Activated effector memory CD4-positive, alpha-beta T cell treated with Interleukin-2 at 50 U/mL for 16 hours (primary cell): ENCODE results near the gene PCDHB12.
"Not testable (repeated sequence)": the region's sequence is repeated elsewhere in the genome, so short reads cannot be mapped to it uniquely, and the experiment has no call there.

Experiments used
- DNase-seq: peaks from one replicate; pipeline ENCODE4 v3.0.0-alpha.2; 2020

PCDHB12 gene

GRCh38 chr5:141210849-141211248 is 2.3 kb downstream of the PCDHB12 start:
- not testable (repeated sequence) for DNase-seq

DNA sequence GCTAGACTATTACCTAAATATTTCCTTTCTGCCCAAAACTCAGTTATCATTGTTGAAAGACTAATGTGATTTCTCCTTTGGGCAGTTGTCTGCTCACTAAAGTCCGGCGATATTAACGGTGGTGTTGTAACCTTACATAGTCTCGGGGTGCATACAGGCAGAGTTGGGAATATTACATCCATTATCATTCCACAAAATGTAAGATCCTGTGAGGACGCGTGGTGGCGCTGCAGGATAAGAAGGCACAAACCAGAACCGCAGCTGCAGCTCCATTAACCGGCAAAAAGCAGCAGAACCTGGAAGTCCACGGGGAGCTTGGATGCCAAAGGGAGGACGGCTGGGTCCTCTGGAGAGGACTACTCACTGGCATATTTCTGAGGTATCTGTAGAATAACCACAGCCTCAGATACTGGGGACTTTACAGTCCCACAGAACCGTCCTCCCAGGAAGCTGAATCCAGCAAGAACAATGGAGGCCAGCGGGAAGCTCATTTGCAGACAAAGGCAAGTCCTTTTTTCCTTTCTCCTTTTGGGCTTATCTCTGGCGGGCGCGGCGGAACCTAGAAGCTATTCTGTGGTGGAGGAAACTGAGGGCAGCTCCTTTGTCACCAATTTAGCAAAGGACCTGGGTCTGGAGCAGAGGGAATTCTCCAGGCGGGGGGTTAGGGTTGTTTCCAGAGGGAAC is 5.3 kb downstream of the PCDHB12 start, which contains the start of gene PCDHB13:
TSS of gene PCDHB13 (plus strand) at position 264 of the 684 bp plus-strand sequence. CDS start at position 469, 205 bp downstream.
- not testable (repeated sequence) for DNase-seq

DNA sequence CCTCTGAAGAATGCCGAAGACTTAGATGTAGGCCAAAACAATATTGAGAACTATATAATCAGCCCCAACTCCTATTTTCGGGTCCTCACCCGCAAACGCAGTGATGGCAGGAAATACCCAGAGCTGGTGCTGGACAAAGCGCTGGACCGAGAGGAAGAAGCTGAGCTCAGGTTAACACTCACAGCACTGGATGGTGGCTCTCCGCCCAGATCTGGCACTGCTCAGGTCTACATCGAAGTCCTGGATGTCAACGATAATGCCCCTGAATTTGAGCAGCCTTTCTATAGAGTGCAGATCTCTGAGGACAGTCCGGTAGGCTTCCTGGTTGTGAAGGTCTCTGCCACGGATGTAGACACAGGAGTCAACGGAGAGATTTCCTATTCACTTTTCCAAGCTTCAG is 6.1 kb downstream of the PCDHB12 start:
- DNase-seq, result not testable (repeated sequence)

GRCh38 chr5:141215504-141215903 is 7.0 kb downstream of the PCDHB12 start:
- not testable (repeated sequence) for DNase-seq

DNA sequence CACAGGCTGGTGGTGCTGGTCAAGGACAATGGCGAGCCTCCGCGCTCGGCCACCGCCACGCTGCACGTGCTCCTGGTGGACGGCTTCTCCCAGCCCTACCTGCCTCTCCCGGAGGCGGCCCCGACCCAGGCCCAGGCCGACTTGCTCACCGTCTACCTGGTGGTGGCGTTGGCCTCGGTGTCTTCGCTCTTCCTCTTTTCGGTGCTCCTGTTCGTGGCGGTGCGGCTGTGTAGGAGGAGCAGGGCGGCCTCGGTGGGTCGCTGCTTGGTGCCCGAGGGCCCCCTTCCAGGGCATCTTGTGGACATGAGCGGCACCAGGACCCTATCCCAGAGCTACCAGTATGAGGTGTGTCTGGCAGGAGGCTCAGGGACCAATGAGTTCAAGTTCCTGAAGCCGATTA is 7.5 kb downstream of the PCDHB12 start:
- DNase-seq, result not testable (repeated sequence)

GRCh38 chr5:141223112-141223783 is 14.7 kb downstream of the PCDHB12 start, which contains the start of gene PCDHB14:
Gene PCDHB14, plus strand, starts transcription at chr5:141223343. Its CDS starts 163 bp downstream, at chr5:141223506.
- DNase-seq, result no peak

GRCh38 chr5:141224844-141225243 is 16.3 kb downstream of the PCDHB12 start:
- not testable (repeated sequence) for DNase-seq

DNA sequence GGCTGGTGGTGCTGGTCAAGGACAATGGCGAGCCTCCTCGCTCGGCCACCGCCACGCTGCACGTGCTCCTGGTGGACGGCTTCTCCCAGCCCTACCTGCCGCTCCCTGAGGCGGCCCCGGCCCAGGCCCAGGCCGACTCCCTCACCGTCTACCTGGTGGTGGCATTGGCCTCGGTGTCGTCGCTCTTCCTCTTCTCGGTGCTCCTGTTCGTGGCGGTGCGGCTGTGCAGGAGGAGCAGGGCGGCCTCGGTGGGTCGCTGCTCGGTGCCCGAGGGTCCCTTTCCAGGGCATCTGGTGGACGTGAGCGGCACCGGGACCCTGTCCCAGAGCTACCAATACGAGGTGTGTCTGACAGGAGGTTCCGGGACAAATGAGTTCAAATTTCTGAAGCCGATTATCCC is 16.9 kb downstream of the PCDHB12 start:
- not testable (repeated sequence) for DNase-seq

- DNase-seq, result no peak
These were observed 25.7 kb downstream of the PCDHB12 start for GRCh38 chr5:141234109-141234667.

DNA sequence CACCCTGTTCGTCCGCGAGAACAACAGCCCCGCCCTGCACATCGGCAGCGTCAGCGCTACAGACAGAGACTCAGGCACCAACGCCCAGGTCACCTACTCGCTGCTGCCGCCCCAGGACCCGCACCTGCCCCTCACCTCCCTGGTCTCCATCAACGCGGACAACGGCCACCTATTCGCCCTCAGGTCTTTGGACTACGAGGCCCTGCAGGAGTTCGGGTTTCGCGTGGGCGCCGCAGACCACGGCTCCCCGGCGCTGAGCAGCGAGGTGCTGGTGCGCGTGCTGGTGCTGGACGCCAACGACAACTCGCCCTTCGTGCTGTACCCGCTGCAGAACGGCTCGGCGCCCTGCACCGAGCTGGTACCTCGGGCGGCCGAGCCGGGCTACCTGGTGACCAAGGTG is 27.4 kb downstream of the PCDHB12 start:
- not testable (repeated sequence) for DNase-seq

DNA sequence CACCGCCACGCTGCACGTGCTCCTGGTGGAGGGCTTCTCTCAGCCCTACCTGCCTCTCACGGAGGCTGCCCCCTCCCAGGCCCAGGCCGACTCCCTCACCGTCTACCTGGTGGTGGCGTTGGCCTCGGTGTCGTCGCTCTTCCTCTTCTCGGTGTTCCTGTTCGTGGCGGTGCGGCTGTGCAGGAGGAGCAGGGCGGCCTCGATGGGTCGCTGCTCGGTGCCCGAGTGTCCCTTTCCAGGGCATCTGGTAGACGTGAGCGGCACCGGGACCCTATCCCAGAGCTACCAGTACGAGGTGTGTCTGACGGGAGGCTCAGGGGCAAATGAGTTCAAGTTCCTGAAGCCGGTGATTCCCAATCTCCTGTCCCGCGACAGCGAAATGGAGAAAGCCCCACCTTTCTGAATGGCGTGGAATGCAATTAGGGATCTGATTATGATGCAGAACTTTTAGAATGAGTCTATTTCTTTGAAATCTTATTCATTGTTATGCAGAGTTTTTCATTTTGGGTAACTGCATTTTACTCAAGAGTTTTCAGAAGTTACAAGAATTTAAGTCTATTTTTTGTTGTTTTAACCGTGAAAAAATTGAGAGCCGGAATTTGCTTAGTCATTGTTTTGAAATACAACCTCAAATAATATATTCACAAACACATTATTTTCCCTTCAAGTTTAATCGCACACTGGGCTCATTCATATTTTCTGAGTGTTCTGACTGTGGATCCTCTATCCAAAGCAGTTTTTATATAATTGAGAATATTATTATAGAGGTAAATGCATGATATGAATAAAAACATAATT is 28.2 kb downstream of the PCDHB12 start:
- no peak for DNase-seq

- no peak for DNase-seq
These were observed 33.0 kb downstream of the PCDHB12 start for GRCh38 chr5:141241496-141241895.

- DNase-seq, result no peak
These were observed 36.8 kb downstream of the PCDHB12 start, which contains the start of gene PCDHB15 for GRCh38 chr5:141245250-141245717. Gene PCDHB15, plus strand, starts transcription at chr5:141245395. Its CDS starts 184 bp downstream, at chr5:141245579.

- not testable (repeated sequence) for DNase-seq
These were observed 38.5 kb downstream of the PCDHB12 start for GRCh38 chr5:141246971-141247370.

GRCh38 chr5:141247434-141247833 is 38.9 kb downstream of the PCDHB12 start:
- not testable (repeated sequence) for DNase-seq

GRCh38 chr5:141250576-141250975 is 42.1 kb downstream of the PCDHB12 start:
- DNase-seq, result no peak

DNA sequence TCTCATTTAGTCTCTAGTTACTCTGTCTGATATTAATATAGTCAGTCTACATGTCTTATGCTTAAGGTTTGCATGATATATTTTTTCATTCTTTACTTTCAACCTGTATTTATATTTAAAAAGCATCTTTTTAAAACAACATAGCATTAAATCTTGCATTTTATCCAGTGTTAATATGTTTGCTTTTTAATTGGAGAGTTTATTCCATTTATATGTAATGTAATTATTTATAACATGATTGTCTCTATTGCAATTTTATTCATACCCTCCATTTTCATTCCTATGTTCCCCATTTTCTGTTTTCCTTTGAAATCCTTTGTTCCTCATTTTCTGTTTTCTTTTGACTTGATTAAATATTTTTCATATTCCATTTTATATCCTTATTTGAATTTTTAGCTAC is 49.9 kb downstream of the PCDHB12 start:
- DNase-seq, result no peak

GRCh38 chr5:141258948-141259347 is 50.4 kb downstream of the PCDHB12 start:
- no peak for DNase-seq

DNA sequence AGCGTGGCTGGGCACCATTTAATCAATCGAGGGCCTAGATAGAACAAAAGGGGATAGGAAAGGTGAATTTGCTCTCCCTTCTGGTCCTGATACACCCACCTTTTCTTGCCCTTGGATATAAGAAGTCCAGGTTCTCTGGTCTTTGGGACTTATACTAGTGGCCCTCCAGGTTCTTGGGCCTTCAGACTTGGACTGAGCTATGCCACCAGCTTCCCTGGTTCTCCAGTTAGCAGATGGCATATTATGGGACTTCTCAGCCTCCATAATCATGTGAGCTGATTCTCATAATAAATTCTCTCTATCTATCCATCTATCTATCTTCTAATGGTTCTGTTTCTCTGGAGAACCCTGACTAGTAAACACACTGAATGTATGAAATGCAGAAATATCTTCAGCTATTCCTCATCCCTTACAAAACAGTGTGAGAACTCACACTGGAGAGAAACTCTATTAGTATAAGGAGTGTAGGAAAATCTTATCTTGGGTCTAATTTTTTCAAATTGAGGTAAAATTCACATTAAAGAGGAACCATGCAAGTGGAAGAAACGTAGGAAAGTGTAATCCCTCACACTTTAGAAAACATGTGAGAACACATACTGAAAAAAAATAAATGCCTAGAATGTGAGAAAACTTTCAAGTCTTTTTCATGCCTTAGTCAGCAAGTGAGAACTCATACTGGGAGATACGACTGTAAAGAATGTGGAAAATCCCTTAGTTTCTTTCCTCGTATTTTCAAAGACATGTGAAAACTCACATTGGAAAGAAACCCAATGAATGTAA is 52.1 kb downstream of the PCDHB12 start:
- DNase-seq, result no peak

GRCh38 chr5:141261238-141261546 is 52.7 kb downstream of the PCDHB12 start:
- no peak for DNase-seq
